Measurements from ENCODE around the gene MB.

MB gene

DNA sequence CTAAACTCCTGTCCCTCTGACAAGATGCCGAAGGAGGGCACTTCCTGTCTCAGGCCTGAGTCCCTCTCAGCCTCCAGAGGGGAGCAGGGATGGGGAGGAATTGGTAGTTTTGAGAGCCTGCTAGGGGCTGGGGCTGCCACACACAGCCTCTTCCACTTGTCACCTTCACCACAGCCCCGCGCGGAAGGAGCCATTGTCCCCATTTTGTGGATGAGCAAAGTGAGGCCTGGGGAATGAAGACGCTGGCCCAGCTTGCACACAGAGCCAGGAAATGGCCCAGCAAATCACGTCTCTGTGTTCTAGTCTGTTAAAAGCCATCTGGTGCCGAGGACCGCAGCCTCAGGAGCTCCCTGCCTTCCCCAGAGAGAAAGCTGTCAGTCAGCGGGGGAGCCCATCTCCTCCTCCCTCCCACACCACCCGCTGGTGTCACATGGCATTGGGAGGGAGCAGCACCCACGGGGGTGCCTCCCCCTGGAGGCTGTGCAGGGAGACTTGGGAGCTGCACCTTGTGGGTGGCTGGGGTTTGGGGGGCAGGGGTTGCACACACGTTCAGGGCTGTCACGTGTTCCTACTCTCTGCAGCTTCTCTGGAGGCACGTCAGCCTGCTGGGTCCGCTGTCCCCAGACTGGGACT is 41.9 kb downstream of the MB start:
- Mint-ChIP-seq H3K4me1 (no peaks in the 10 kb centered on the region), H3K4me3 (no peak overlapping the region), H3K27me3 (peaks cover 32% of the 10 kb centered on the region), H3K9me3 (no peaks in the 10 kb centered on the region), H3K27ac (no peak overlapping the region), H3K36me3 (no peaks in the 10 kb centered on the region)
- CTCF ChIA-PET, result interaction anchor here (1.4 to 1.5 kb wide), 2 partner anchors 145 to 224 kb away, joined by 3 read pairs; no protein-coding TSS in a partner anchor
- DNase-seq, result peak; percentile 24

DNA sequence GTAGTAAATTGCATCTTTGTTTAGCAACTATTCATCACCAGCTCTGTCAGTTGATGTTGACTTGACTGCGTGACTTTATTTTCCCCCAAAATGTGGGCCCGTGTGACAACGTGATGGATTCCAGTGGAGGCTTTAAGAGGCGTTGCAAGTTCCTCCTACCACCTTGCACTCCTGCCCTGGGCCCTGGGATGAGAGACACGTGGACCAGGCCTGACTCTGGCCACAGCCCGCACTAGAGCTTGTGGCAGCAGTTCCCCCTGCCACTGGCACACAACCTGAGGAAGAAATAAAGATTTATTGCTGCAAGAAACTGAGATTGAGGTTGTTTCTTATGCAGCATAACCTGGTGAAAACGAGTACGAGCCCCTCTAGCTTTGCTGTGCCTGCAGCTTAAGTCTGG is 44.6 kb downstream of the MB start:
- peaks cover 32% of the 10 kb centered on the region for H3K27me3 Mint-ChIP-seq
- H3K4me1 Mint-ChIP-seq, result no peaks in the 10 kb centered on the region
- H3K9me3 Mint-ChIP-seq, result no peaks in the 10 kb centered on the region
- H3K36me3 Mint-ChIP-seq, result no peaks in the 10 kb centered on the region
- no peak for DNase-seq
- no peak overlapping the region for H3K4me3 Mint-ChIP-seq
- CTCF ChIA-PET, result interaction anchor here (1.0 kb wide), 1 partner anchor 8 kb away, joined by 3 read pairs; no protein-coding TSS in a partner anchor
- no peak overlapping the region for H3K27ac Mint-ChIP-seq

DNA sequence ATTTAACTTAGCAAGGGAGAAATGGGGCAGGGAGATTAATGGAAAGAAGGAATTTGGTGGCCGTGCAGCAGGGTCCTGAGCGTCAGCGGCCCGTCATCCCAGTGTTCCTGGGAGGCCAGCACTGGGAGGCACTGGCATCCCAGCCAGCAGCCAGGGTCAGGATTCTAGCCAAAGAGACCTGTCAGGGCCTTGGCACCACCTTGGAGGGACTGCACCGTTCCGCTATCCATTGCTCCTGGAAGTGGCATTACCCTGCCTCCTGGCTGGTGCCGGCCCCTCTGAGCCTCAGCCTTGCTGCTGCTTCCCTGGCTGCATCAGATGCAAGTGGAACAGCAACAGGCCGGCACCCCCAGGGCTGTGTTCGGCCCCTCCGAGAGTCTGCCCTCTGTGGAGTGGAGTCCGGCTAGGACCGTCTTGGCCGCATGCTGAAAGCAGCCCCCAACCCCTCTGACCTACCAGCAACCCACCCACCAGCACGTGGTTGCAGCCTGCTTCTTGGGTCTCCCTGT is 46.4 kb downstream of the MB start:
- no peak overlapping the region for H3K27ac Mint-ChIP-seq
- CTCF ChIA-PET, result no interaction called here
- no peaks in the 10 kb centered on the region for H3K4me1 Mint-ChIP-seq
- no peaks in the 10 kb centered on the region for H3K36me3 Mint-ChIP-seq
- no peak overlapping the region for H3K4me3 Mint-ChIP-seq
- peaks cover 21% of the 10 kb centered on the region for H3K27me3 Mint-ChIP-seq
- DNase-seq, result no peak
- H3K9me3 Mint-ChIP-seq, result no peaks in the 10 kb centered on the region

DNA sequence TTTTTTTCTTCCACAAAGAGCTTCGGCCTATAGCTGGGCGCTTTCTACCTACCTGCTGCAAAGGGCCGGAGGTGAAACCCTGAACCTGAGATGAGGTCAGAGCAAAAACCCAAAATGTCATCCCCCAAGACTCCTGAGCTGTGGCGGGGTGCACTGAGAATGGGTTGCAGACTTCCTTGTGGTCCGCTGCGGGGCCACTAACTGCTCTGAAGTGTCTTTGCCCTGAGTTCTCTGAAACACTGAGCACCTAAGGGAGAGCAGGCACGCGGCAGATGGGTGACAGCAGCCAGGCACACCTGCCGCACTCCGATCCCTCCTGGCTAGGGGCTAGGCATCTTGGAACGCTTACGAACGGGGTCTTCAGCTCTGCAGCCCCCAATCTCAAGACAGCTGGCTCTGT is 47.2 kb downstream of the MB start:
- H3K27ac Mint-ChIP-seq, result no peak overlapping the region
- H3K4me1 Mint-ChIP-seq, result no peaks in the 10 kb centered on the region
- CTCF ChIA-PET, result no interaction called here
- DNase-seq, result no peak
- peaks cover 13% of the 10 kb centered on the region for H3K27me3 Mint-ChIP-seq
- H3K36me3 Mint-ChIP-seq, result no peaks in the 10 kb centered on the region
- H3K9me3 Mint-ChIP-seq, result no peaks in the 10 kb centered on the region
- no peak overlapping the region for H3K4me3 Mint-ChIP-seq

DNA sequence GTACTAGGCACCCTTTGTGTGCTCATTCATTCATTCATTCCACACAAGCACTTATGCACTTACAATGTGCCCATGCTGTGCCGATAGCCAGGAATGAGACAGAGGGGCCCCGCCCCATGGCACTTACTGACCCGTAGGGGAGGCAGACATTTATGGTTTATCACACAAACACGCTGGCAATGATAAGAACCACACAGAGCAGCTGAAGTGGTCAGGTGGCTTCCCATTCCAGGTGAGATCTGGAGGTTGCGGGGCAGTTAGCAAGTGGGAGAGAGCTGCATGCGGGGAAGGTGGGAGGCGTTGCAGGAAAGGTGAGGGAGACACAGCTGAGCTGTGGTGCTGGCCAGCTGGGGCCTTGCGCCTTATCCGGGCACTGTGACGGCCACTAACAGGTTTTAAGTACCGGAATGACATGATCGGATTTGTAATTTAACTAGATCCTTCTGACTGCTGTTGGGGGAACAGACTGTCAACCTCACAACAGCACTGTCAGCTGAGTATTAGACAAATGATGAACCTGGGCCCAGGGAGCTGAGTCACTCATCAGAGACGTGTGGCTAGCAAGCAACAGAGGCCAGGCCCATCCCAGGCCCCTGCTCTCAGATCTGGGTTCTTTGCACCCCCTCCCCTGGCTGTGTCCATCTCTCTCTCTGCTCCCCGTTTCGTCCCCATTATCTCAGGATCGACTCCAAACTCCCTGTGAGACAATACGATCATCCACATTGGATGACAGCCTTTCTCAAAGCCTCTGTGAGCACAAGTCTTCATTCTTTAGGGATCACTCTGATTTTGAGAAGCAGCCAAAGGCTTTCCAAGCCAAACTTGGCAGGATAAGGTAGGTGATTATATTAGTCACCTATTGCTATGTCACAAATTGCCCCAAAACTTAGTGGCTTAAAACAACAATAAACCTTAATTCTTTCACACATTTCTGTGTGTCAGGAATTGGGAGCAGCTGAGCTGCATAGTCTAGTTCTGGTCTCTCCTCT is 48.1 kb downstream of the MB start:
- H3K27ac Mint-ChIP-seq, result no peak overlapping the region
- no peaks in the 10 kb centered on the region for H3K36me3 Mint-ChIP-seq
- peaks cover 5% of the 10 kb centered on the region for H3K27me3 Mint-ChIP-seq
- H3K4me3 Mint-ChIP-seq, result no peak overlapping the region
- no peak for DNase-seq
- no peaks in the 10 kb centered on the region for H3K4me1 Mint-ChIP-seq
- CTCF ChIA-PET, result no interaction called here
- H3K9me3 Mint-ChIP-seq, result no peaks in the 10 kb centered on the region

DNA sequence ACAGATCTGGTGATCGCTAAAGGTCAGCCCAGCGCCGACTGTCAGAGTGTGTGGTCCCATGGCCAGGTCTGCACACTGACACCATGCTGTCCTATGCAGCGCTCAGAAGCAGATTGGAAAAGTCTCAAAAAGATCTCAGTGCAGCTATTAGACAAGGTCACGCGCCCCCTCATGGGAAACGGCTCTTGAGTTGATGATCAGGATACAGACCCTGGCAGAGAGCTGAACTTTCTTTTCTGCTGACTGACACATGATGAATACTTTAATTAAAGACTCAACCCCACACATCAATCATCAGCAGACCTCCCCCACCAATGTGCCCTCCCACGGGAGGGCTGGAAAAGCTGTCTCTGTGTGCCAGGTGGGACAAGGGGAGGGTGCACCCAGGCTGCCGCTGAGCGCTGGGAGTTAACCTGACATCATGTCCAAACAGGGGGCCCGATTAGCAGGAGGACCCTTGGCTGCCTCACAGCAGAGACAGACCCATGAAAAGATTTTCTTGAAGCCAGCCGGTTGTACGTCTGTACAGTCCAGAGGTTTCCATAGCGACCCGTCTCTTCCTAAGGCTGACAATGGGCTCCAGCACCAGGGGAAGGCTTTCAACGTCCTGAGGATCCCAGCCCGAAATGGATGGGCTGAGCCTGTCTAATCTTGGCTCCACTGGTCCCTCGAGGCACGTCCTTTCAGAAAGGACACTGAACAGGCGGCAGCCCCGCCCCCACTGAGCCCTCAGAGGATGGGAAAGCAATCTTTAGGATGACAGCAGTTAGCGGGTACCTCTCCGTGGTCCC is 49.6 kb downstream of the MB start:
- Mint-ChIP-seq H3K36me3 (no peaks in the 10 kb centered on the region), H3K9me3 (no peaks in the 10 kb centered on the region), H3K4me1 (no peaks in the 10 kb centered on the region), H3K27ac (no peak overlapping the region), H3K27me3 (peaks cover 7% of the 10 kb centered on the region), H3K4me3 (no peak overlapping the region)
- no peak for DNase-seq
- CTCF ChIA-PET, result no interaction called here

DNA sequence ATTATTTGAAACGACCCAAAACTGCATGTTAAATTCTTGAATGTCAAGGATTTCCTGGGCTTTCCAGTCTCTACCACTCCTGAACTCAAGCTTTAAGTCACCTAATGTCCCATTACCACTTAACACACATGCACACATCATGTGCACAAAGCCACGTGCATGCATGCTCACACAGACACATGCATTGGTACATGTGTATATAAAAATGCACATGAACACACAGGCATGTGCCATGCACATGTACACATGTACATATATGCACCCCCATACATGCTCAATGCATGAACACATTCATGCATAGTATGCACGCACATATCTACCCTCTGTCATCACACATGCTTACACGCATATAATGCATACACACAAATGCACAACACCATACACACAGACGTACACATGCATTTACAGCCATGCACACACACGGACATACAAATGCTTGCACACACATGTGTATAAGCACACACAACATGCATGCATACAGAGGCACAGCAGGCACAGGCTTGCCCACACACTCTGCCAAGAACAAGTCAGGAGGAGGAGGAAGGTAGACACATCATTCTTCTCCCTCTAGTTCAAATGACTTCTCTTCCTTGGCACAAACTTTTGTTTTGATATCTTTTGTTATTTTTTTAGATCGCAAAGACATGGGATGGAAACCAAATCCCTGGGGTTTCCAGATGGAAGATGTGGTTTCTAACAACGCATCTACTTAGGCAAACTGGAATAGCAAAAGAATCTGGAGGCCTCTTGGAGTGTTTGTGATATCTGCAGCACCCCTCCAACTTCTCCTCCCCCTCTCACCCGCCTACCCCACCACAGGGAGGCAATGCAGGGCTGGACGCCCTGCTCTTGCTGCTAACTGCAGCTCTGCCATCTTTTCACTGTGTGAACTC is 51.9 kb downstream of the MB start:
- peaks cover 31% of the 10 kb centered on the region for H3K27me3 Mint-ChIP-seq
- H3K4me1 Mint-ChIP-seq, result no peaks in the 10 kb centered on the region
- no peaks in the 10 kb centered on the region for H3K9me3 Mint-ChIP-seq
- CTCF ChIA-PET, result interaction anchor here (1.3 to 1.4 kb wide), 2 partner anchors 8 to 13 kb away, joined by 3 read pairs; no protein-coding TSS in a partner anchor
- H3K36me3 Mint-ChIP-seq, result no peaks in the 10 kb centered on the region
- H3K4me3 Mint-ChIP-seq, result no peak overlapping the region
- H3K27ac Mint-ChIP-seq, result no peak overlapping the region
- no peak for DNase-seq

DNA sequence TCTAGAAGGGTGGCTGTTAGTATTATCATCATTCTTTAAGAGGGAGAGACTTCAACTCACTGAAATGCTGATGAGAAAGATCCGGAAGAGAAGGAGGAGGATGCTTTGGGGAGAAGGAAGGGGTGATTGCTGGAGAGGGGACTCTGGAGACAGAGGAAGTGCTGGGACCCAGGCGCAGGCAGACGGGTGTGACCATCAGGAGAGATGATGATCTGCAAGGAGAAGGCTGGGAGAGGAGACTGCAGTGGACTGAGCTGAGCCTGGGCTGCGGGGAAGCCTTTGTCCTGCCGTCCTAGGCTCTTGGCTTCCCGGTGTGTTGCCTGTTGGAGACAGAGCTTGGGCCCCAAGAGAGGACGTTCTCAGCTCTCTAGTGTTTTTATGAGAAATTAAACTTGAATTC is 53.9 kb downstream of the MB start:
- CTCF ChIA-PET, result interaction anchor here (1.4 kb wide), 1 partner anchor 19 kb away, joined by 4 read pairs; no protein-coding TSS in a partner anchor
- H3K27me3 Mint-ChIP-seq, result peaks cover 41% of the 10 kb centered on the region
- H3K27ac Mint-ChIP-seq, result no peak overlapping the region

DNA sequence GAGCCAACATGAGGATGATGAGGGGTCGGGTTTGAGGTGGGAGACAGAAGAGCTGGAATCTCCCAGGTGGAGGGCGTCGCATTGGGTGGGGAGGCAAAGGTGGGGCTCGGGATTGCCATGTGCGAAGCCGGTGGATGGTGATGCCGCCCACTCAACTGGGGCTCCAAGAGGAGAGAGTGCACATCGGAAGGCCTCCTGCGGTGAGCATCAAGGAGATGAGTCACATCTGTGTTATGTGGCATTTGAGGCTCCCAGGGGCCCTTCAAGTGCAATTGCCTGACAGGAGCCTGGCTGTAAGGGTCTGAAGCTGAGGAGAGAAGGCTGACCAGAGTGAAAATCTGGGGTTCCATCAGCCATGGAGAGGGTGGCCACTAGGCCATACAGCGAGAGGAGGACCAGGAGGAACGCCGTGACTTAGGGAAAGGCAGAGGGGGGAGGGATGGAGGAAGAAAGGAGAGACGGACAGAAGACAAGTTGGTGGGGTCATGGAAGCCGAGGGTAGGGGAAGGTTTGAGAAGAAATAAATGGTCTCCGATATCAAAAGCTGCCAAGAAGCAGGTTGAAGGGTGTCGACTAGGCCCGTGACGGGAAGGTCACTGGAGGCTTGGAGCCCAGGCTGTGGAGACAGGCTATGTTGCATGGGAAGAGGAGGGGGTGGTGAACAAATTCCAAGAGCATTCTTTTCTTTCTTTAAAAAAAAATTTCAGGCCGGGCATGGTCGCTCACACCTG is 55.2 kb downstream of the MB start:
- Mint-ChIP-seq H3K4me1 (no peaks in the 10 kb centered on the region), H3K4me3 (no peak overlapping the region), H3K36me3 (no peaks in the 10 kb centered on the region), H3K9me3 (no peaks in the 10 kb centered on the region), H3K27me3 (peaks cover 52% of the 10 kb centered on the region), H3K27ac (no peak overlapping the region)
- DNase-seq, result no peak
- CTCF ChIA-PET, result no interaction called here

More for the DNA sequence above, 53.9 kb downstream of the MB start:
- Mint-ChIP-seq H3K36me3 (no peaks in the 10 kb centered on the region), H3K9me3 (no peaks in the 10 kb centered on the region), H3K4me1 (no peaks in the 10 kb centered on the region), H3K4me3 (no peak overlapping the region)
- DNase-seq, result no peak

DNA sequence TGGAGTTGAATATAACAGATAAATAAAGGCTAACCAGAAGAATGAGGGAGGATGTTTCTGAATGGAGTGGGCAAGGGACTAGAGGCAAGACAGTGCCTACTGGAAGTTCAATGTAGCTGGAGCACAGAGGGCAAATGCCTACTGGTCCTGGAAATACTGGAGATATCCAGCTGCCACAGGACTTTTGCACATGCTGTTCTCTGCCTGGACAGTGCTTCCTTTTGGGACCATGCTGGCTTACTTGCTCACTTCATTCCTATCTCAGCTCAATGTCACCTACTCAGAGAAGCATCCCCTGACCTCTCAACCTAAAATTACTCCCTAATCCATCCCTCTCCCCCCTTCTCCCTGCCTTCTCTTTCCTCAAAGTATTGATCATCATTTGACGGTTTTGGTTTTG is 56.3 kb downstream of the MB start:
- no peaks in the 10 kb centered on the region for H3K4me1 Mint-ChIP-seq
- CTCF ChIA-PET, result no interaction called here
- no peaks in the 10 kb centered on the region for H3K36me3 Mint-ChIP-seq

DNA sequence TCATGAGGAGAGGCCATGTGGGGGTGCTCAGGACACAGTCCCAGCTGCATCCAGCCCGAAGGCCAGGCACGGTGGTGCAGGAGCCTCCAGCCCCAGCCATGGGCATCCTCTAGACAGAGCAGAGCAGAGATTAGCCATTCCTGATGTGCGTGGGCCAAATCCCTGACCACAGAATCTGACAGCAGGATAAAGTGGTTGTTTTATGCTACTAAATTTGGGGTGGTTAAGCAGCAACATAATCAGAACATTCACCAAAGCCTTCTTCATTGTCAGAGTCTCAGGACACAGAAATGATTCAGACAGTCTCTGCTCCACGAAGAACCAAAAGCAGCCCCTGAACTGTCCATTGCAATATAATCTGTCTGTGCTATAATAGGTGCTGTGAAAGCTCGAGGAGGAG is 56.8 kb downstream of the MB start:
- Mint-ChIP-seq H3K36me3 (no peaks in the 10 kb centered on the region), H3K27me3 (peaks cover 68% of the 10 kb centered on the region), H3K27ac (no peak overlapping the region), H3K4me1 (no peaks in the 10 kb centered on the region), H3K4me3 (no peak overlapping the region), H3K9me3 (no peaks in the 10 kb centered on the region)
- CTCF ChIA-PET, result no interaction called here
- no peak for DNase-seq

More for the DNA sequence above, 56.3 kb downstream of the MB start:
- H3K9me3 Mint-ChIP-seq, result no peaks in the 10 kb centered on the region
- no peak overlapping the region for H3K4me3 Mint-ChIP-seq
- DNase-seq, result no peak
- H3K27me3 Mint-ChIP-seq, result peaks cover 63% of the 10 kb centered on the region
- no peak overlapping the region for H3K27ac Mint-ChIP-seq

DNA sequence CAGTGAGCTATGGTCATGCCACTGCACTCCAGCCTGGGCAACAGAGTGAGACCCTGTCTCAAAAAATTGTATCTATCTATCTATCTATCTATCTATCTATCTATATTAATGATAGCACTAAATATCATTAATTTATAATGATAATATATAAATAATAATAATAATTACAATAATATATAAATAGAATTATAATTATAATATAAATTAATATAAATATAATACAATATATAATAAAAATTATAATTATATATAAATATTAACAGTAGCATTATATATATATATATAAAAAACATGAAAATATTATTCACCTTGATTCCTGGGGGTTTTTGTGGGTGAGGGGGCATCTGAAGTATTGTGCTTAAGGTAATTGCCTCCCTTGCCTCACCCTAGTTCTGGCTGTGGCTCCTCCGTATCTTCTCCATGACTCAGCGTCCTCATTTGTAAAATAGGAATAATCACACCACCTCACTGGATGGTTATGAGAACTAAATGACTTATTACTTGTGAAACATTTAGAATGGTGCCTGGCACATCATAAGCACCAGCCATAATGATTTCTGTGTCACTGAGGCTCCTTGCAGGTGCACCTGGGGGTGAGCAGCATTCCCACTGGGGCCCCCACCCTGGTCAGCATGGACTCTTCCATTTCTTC is 57.6 kb downstream of the MB start:
- DNase-seq, result no peak
- H3K4me3 Mint-ChIP-seq, result no peak overlapping the region
- no peak overlapping the region for H3K27ac Mint-ChIP-seq
- peaks cover 76% of the 10 kb centered on the region for H3K27me3 Mint-ChIP-seq
- H3K4me1 Mint-ChIP-seq, result no peaks in the 10 kb centered on the region
- CTCF ChIA-PET, result no interaction called here
- no peaks in the 10 kb centered on the region for H3K9me3 Mint-ChIP-seq
- no peaks in the 10 kb centered on the region for H3K36me3 Mint-ChIP-seq

All from activated naive CD4-positive, alpha-beta T cell treated with anti-CD3 and anti-CD28 coated beads, Interleukin-2, amount 10 ng/mL, durations not matched to agents 7 days and 5 days (primary cell).